Measurements from ENCODE around the gene NDUFB4.

Gene NDUFB4

GRCh38 chr3:120597445-120598049 lies 1.4 kb downstream of the NDUFB4 start:
- Histone ChIP-seq H4K20me1 (ENCODE audit: insufficient read depth) (no peaks in the 10 kb centered on the region; the same call in 1 of the 2 replicates), H3K4me2 (peak overlapping the region; percentile 93), H3K27ac (peak overlapping the region; percentile 45; the same call in 1 of the 2 replicates), H3K4me3 (IDR thresholded peaks at IDR 0.05; ENCODE audit: insufficient read depth, low read depth, low read length) (no peak overlapping the region), H3K36me3 (ENCODE audit: insufficient read depth) (no peaks in the 10 kb centered on the region), H3K4me1 (ENCODE audit: low read depth, poor library complexity, severe bottlenecking) (peaks cover 20% of the 10 kb centered on the region), H3K9ac (no peak overlapping the region; the same call in 1 of the 2 replicates), H3K27me3 (ENCODE audit: insufficient read depth, low read depth) (no peaks in the 10 kb centered on the region), H2AFZ (ENCODE audit: low read depth) (no peak overlapping the region), H3K79me2 (ENCODE audit: insufficient read depth, low read depth) (peaks cover 39% of the 10 kb centered on the region)
- no peak for TF ChIP-seq CTCF (conservative IDR thresholded peaks at IDR 0.05; ENCODE audit: low read depth, low read length)

GRCh38 chr3:120599211-120599610 lies 3.1 kb downstream of the NDUFB4 start:
- no peaks in the 10 kb centered on the region; the same call in 1 of the 2 replicates for H4K20me1 ChIP-seq (ENCODE audit: insufficient read depth)
- no peak for TF ChIP-seq CTCF (conservative IDR thresholded peaks at IDR 0.05; ENCODE audit: low read depth, low read length)
- no peaks in the 10 kb centered on the region for H3K27me3 ChIP-seq (ENCODE audit: insufficient read depth, low read depth)
- H3K4me2 ChIP-seq: no peak overlapping the region
- no peaks in the 10 kb centered on the region for H3K36me3 ChIP-seq (ENCODE audit: insufficient read depth)
- peaks cover 20% of the 10 kb centered on the region for H3K4me1 ChIP-seq (ENCODE audit: low read depth, poor library complexity, severe bottlenecking)
- H2AFZ ChIP-seq (ENCODE audit: low read depth): no peak overlapping the region
- no peak overlapping the region for H3K27ac ChIP-seq
- no peak overlapping the region for H3K9ac ChIP-seq
- no peak overlapping the region for H3K4me3 ChIP-seq (IDR thresholded peaks at IDR 0.05; ENCODE audit: insufficient read depth, low read depth, low read length)
- peaks cover 39% of the 10 kb centered on the region for H3K79me2 ChIP-seq (ENCODE audit: insufficient read depth, low read depth)

GRCh38 chr3:120601554-120601953 lies 5.4 kb downstream of the NDUFB4 start:
- no peak for TF ChIP-seq CTCF (conservative IDR thresholded peaks at IDR 0.05; ENCODE audit: low read depth, low read length)
- no peaks in the 10 kb centered on the region for H3K36me3 ChIP-seq (ENCODE audit: insufficient read depth)
- H3K27me3 ChIP-seq (ENCODE audit: insufficient read depth, low read depth): no peaks in the 10 kb centered on the region
- no peak overlapping the region for H3K4me2 ChIP-seq
- peaks cover 36% of the 10 kb centered on the region for H3K79me2 ChIP-seq (ENCODE audit: insufficient read depth, low read depth)
- H3K9ac ChIP-seq: no peak overlapping the region
- no peak overlapping the region for H2AFZ ChIP-seq (ENCODE audit: low read depth)
- H3K4me3 ChIP-seq (IDR thresholded peaks at IDR 0.05; ENCODE audit: insufficient read depth, low read depth, low read length): no peak overlapping the region
- no peaks in the 10 kb centered on the region; the same call in 1 of the 2 replicates for H4K20me1 ChIP-seq (ENCODE audit: insufficient read depth)
- H3K27ac ChIP-seq: no peak overlapping the region
- H3K4me1 ChIP-seq (ENCODE audit: low read depth, poor library complexity, severe bottlenecking): peaks cover 17% of the 10 kb centered on the region

GRCh38 chr3:120602682-120603081 lies 6.5 kb downstream of the NDUFB4 start:
- Histone ChIP-seq H3K4me2 (no peak overlapping the region), H3K4me3 (IDR thresholded peaks at IDR 0.05; ENCODE audit: insufficient read depth, low read depth, low read length) (no peak overlapping the region), H3K36me3 (ENCODE audit: insufficient read depth) (no peaks in the 10 kb centered on the region), H3K4me1 (ENCODE audit: low read depth, poor library complexity, severe bottlenecking) (peaks cover 9% of the 10 kb centered on the region), H3K27ac (no peak overlapping the region), H4K20me1 (ENCODE audit: insufficient read depth) (no peaks in the 10 kb centered on the region; the same call in 1 of the 2 replicates), H3K79me2 (ENCODE audit: insufficient read depth, low read depth) (peaks cover 26% of the 10 kb centered on the region; the same call in 1 of the 2 replicates), H3K9ac (no peak overlapping the region), H2AFZ (ENCODE audit: low read depth) (no peak overlapping the region), H3K27me3 (ENCODE audit: insufficient read depth, low read depth) (no peaks in the 10 kb centered on the region)
- TF ChIP-seq CTCF (conservative IDR thresholded peaks at IDR 0.05; ENCODE audit: low read depth, low read length): no peak

All from KMS-11 (cell line).